ENCODE data around the gene OR2Z1. TPM values are rescaled to one million over a fixed set of nuclear protein-coding genes. Genes with fewer than 3 reads are reported as not detected.

OR2Z1 gene
- total RNA-seq, 1 donor from 2014 or later = not detected

DNA sequence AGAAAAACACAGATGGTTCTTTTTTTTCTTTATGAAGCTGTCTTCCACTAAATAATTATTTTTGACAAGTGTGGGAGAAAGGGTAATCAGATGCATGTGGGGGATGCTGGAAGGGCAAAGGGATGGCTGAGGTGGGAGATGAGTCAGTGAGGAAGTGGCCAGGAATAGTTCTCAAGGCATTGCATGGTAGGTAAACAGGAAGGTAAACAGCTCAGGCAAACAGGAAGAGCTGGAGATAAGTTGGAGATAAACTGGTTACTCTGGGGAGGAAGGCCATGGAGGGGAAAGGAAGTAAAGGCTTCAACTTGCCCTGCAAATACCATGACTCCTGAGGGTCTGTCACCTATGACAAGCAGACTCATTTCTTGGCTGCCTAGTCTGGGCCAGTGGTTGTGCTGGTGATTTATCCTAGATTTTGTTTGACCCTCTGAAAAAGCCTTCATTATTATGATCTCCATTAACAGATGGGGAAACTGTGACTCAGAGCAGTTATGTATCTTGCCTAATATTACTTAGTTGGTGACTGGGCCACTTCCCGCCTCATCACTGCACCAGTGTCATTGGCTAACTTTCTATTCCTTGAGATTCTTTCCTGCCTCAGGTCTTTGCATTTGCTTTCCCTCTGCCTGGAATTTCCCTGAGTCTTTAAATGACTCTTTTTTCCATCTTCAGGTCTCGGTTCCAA is 39.9 kb upstream of the OR2Z1 start:
- no peak for DNase-seq (ENCODE audit: low spot score in 2 of 2, unreplicated experiment in 2 of 2)
- Mint-ChIP-seq H3K4me1 (no peaks in the 10 kb centered on the region), H3K27me3 (ENCODE audit: low read depth) (no peaks in the 10 kb centered on the region), H3K27ac (no peak overlapping the region), H3K9me3 (peaks cover 41% of the 10 kb centered on the region), H3K36me3 (no peaks in the 10 kb centered on the region), H3K4me3 (no peak overlapping the region)
- TF ChIP-seq, protein P1, sequence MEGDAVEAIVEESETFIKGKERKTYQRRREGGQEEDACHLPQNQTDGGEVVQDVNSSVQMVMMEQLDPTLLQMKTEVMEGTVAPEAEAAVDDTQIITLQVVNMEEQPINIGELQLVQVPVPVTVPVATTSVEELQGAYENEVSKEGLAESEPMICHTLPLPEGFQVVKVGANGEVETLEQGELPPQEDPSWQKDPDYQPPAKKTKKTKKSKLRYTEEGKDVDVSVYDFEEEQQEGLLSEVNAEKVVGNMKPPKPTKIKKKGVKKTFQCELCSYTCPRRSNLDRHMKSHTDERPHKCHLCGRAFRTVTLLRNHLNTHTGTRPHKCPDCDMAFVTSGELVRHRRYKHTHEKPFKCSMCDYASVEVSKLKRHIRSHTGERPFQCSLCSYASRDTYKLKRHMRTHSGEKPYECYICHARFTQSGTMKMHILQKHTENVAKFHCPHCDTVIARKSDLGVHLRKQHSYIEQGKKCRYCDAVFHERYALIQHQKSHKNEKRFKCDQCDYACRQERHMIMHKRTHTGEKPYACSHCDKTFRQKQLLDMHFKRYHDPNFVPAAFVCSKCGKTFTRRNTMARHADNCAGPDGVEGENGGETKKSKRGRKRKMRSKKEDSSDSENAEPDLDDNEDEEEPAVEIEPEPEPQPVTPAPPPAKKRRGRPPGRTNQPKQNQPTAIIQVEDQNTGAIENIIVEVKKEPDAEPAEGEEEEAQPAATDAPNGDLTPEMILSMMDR (IDR thresholded peaks at IDR 0.05; ENCODE audit: unreplicated experiment) = no peak

GRCh38 chr19:8682472-8682871 is 39.0 kb upstream of the OR2Z1 start:
- TF ChIP-seq, protein P1 (IDR thresholded peaks at IDR 0.05; ENCODE audit: unreplicated experiment) = no peak
- Mint-ChIP-seq H3K4me1 (no peaks in the 10 kb centered on the region), H3K36me3 (no peaks in the 10 kb centered on the region), H3K27ac (no peak overlapping the region), H3K9me3 (peaks cover 41% of the 10 kb centered on the region), H3K4me3 (no peak overlapping the region), H3K27me3 (ENCODE audit: low read depth) (no peaks in the 10 kb centered on the region)
- no peak for DNase-seq (ENCODE audit: low spot score in 2 of 2, unreplicated experiment in 2 of 2)

DNA sequence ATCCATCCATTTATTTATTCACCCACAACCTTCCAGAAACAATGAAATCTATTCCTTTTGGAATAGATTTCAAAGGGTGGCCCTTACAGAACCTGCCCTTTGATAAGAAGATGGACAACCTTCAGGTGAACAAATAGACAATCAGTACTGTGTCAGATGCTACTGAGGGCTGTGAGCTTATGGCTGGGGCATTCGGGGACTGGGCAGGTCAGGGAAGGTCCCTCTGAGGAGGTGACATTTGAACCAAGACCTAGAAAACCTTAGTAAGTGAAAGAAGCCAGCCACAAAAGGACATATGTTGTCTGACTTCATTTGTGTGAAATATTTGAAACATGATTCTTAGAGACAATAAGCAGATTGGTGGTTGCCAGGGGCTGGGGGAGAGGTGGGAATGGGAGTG is 38.5 kb upstream of the OR2Z1 start:
- DNase-seq (ENCODE audit: low spot score in 2 of 2, unreplicated experiment in 2 of 2) = no peak
- Mint-ChIP-seq H3K27ac (no peak overlapping the region), H3K4me1 (no peaks in the 10 kb centered on the region), H3K36me3 (no peaks in the 10 kb centered on the region), H3K9me3 (peaks cover 37% of the 10 kb centered on the region), H3K27me3 (ENCODE audit: low read depth) (no peaks in the 10 kb centered on the region), H3K4me3 (no peak overlapping the region)
- TF ChIP-seq, protein P1 (IDR thresholded peaks at IDR 0.05; ENCODE audit: unreplicated experiment) = no peak

DNA sequence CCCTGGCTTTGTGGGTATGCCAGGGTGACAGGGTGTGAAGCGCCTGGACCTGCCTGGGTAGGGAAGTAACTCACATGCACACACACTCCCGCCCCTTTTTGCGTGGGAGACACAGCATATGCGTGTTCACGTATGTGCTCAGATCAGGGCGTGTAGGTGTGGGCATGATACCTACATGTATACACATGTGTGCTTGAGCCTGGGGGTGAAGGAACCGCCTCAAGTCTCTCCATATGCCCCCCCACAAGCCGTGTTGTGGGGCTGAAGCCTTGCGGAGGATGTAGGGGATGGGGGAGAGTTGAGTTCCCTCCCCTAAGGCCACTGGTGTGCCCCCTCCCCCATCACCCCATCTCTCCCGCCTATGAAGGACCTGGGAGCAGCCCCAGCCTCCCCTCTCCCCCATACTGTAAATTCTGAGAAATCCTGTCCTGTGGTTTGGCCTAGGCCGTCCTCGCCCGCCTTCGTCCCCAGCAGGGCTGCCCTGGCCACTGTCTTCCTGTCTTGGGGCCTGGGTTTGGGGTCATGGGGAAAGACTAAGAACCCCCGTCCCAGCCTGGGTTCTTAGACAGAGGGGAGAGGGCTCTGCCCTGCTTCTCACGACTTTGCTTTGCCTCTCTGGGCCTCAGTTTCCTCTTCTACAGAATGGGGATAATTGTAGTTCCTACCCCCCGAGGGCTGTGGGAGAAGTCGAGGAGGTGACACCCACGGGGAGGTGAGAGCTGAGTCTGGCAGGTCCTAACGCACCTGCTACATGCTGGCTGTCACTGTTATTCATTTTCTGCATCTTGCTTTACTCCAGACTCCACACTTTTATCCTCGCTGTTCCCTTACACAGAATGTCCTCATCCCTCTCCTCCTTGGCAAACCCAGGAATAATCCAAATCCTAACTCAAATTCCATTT is 37.2 kb upstream of the OR2Z1 start:
- no peak for DNase-seq (ENCODE audit: low spot score in 2 of 2, unreplicated experiment in 2 of 2)
- Mint-ChIP-seq H3K27me3 (ENCODE audit: low read depth) (no peaks in the 10 kb centered on the region), H3K9me3 (peaks cover 35% of the 10 kb centered on the region), H3K4me1 (no peaks in the 10 kb centered on the region), H3K36me3 (no peaks in the 10 kb centered on the region), H3K4me3 (no peak overlapping the region), H3K27ac (no peak overlapping the region)
- TF ChIP-seq, protein P1 (IDR thresholded peaks at IDR 0.05; ENCODE audit: unreplicated experiment) = no peak

GRCh38 chr19:8686549-8686948 is 34.9 kb upstream of the OR2Z1 start:
- peaks cover 30% of the 10 kb centered on the region for H3K9me3 Mint-ChIP-seq
- H3K4me1 Mint-ChIP-seq = no peaks in the 10 kb centered on the region
- no peak overlapping the region for H3K4me3 Mint-ChIP-seq
- H3K36me3 Mint-ChIP-seq = no peaks in the 10 kb centered on the region
- H3K27me3 Mint-ChIP-seq (ENCODE audit: low read depth) = no peaks in the 10 kb centered on the region
- DNase-seq (ENCODE audit: low spot score in 2 of 2, unreplicated experiment in 2 of 2) = no peak
- H3K27ac Mint-ChIP-seq = no peak overlapping the region
- TF ChIP-seq, protein P1 (IDR thresholded peaks at IDR 0.05; ENCODE audit: unreplicated experiment) = no peak

Data from mesothelial cell of epicardium (in vitro differentiated cells).